Gastrocnemius medialis (tissue), 4 donors: ENCODE measurements around the gene HDHD5.

Source experiments
- POLR2A ChIP-seq, 2 donors: fragments of 450-650 bp; IDR thresholded peaks; one replicate each; pipeline ENCODE4 v1.6.1; 2017; ENCODE audit warnings: antibody characterized with exemption in 2 of 2, mild to moderate bottlenecking in 2 of 2, moderate library complexity in 2 of 2
- TF ChIP-seq, protein P1 (sequence below), 5 experiments: fragments of 450-650 bp in 3 of 5; fragments of 200-600 bp in 2 of 5; sonication (generic) in 2 of 5; IDR thresholded peaks in 4 of 5; conservative IDR thresholded peaks in 1 of 5; 1 replicate in 4 of 5; 2 replicates in 1 of 5; pipeline ENCODE4 v1.5.1; 2016 to 2019; ENCODE audit warnings: antibody characterized with exemption in 5 of 5, mild to moderate bottlenecking in 3 of 5, moderate library complexity in 3 of 5

- TF ChIP-seq, protein P1, sequence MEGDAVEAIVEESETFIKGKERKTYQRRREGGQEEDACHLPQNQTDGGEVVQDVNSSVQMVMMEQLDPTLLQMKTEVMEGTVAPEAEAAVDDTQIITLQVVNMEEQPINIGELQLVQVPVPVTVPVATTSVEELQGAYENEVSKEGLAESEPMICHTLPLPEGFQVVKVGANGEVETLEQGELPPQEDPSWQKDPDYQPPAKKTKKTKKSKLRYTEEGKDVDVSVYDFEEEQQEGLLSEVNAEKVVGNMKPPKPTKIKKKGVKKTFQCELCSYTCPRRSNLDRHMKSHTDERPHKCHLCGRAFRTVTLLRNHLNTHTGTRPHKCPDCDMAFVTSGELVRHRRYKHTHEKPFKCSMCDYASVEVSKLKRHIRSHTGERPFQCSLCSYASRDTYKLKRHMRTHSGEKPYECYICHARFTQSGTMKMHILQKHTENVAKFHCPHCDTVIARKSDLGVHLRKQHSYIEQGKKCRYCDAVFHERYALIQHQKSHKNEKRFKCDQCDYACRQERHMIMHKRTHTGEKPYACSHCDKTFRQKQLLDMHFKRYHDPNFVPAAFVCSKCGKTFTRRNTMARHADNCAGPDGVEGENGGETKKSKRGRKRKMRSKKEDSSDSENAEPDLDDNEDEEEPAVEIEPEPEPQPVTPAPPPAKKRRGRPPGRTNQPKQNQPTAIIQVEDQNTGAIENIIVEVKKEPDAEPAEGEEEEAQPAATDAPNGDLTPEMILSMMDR (IDR thresholded peaks at IDR 0.05 in 4 of 5, conservative IDR thresholded peaks at IDR 0.05 in 1 of 5), result no peak
- no peak for TF ChIP-seq POLR2A (IDR thresholded peaks at IDR 0.05)
Measured at GRCh38 chr22:17098379-17098819, 60.7 kb downstream of the HDHD5 start.
